B cell (primary cell): ENCODE data around the gene ARHGAP35. TPM values are rescaled to one million over a fixed set of nuclear protein-coding genes. Genes with fewer than 3 reads are reported as not detected.

ENCODE experiments used
- ATAC-seq: fragments of 200-7000 bp; cut with Tn5 transposase; one replicate; pipeline ENCODE4 v1.10.0; 2021; ENCODE audit warnings: low read depth, mild to moderate bottlenecking, moderate number of reproducible peaks, moderate library complexity
- CTCF ChIA-PET: fragments of 350-600 bp; sonication (Branson Sonifier 250); formaldehyde crosslinking; loops from one replicate; lab custom pipeline; 2021; ENCODE audit warnings: antibody characterized with exemption, inconsistent platforms; lab: Charles Lee
- POLR2A ChIA-PET: fragments of 350-600 bp; sonication (Branson Sonifier 250); formaldehyde crosslinking; loops from one replicate; lab custom pipeline; 2021; ENCODE audit warnings: antibody characterized with exemption; lab: Charles Lee
- DNase-seq: peaks from one replicate; pipeline ENCODE4 v3.0.0; 2013
- H2AFZ ChIP-seq: 2 replicates; pipeline ENCODE4 v1.6.1; 2012; ENCODE audit warnings: mild to moderate bottlenecking, low read depth, low read length; ENCODE audit not compliant: insufficient read depth, poor library complexity, severe bottlenecking
- H3K27ac ChIP-seq, 2 donors: 1 replicate in 1 of 2; 2 replicates in 1 of 2; pipeline ENCODE4 v1.5.1; 2012 to 2013; ENCODE audit warnings: low read length in 2 of 2, mild to moderate bottlenecking in 2 of 2, moderate library complexity in 1 of 2
- H3K27me3 ChIP-seq, 4 experiments: fragments of 200-600 bp in 1 of 4; sonication (generic) in 1 of 4; replicated peaks in 1 of 4; 1 replicate in 2 of 4; 2 replicates in 2 of 4; pipeline versions ENCODE4 v1.6.1 to v1.7.0; 2013 to 2016; ENCODE audit warnings: low read length in 3 of 4, mild to moderate bottlenecking in 2 of 4, mixed read lengths in 1 of 4, moderate library complexity in 1 of 4; ENCODE audit not compliant: insufficient read depth in 4 of 4, control insufficient read depth in 3 of 4; ENCODE audit errors: control extremely low read depth in 1 of 4
- H3K36me3 ChIP-seq, 2 experiments: replicated peaks in 1 of 2; 1 replicate in 1 of 2; 2 replicates in 1 of 2; pipeline versions ENCODE4 v1.6.1 to v1.7.1; 2013; ENCODE audit warnings: low read length in 1 of 2; ENCODE audit not compliant: insufficient read depth in 2 of 2, control insufficient read depth in 1 of 2; ENCODE audit errors: control extremely low read depth in 1 of 2, extremely low read depth in 1 of 2
- H3K4me1 ChIP-seq, 2 donors: fragments of 200-600 bp in 1 of 2; sonication (generic) in 1 of 2; 1 replicate in 1 of 2; 2 replicates in 1 of 2; pipeline versions ENCODE4 v1.5.1 to v1.6.1; 2013 to 2017; ENCODE audit warnings: low read length in 2 of 2; ENCODE audit not compliant: control insufficient read depth in 2 of 2, insufficient read depth in 2 of 2
- H3K4me2 ChIP-seq: replicated peaks from 2 replicates; pipeline ENCODE3; 2012; ENCODE audit warnings: mild to moderate bottlenecking, low read depth, low read length; ENCODE audit not compliant: poor library complexity, severe bottlenecking
- H3K4me3 ChIP-seq, 5 experiments: fragments of 200-600 bp in 1 of 5; sonication (generic) in 1 of 5; 1 replicate in 3 of 5; 2 replicates in 2 of 5; pipeline versions ENCODE4 v1.5.1 to v1.7.0; 2011 to 2016; ENCODE audit warnings: low read length in 4 of 5, mild to moderate bottlenecking in 4 of 5, low read depth in 2 of 5, control low read depth in 1 of 5, moderate library complexity in 1 of 5; ENCODE audit not compliant: insufficient read depth in 1 of 5; ENCODE audit errors: control extremely low read depth in 1 of 5, extremely low read depth in 1 of 5
- H3K79me2 ChIP-seq: fragments of 200-600 bp; sonication (generic); one replicate; pipeline ENCODE4 v1.6.0; 2016; ENCODE audit warnings: low read length; ENCODE audit not compliant: control insufficient read depth, insufficient read depth
- H3K9ac ChIP-seq: fragments of 200-600 bp; sonication (generic); 2 replicates; pipeline ENCODE4 v1.6.1; 2017; ENCODE audit warnings: mild to moderate bottlenecking, low read length, moderate library complexity
- H3K9me3 ChIP-seq, 3 donors: one replicate each; pipeline versions ENCODE4 v1.6.1 to v1.7.1; 2013; ENCODE audit warnings: low read length in 2 of 3; ENCODE audit not compliant: control insufficient read depth in 2 of 3, insufficient read depth in 1 of 3; ENCODE audit errors: control extremely low read depth in 1 of 3
- H4K20me1 ChIP-seq: 2 replicates; pipeline ENCODE4 v1.6.0; 2012; ENCODE audit warnings: mild to moderate bottlenecking, low read length; ENCODE audit not compliant: insufficient read depth, control insufficient read depth, poor library complexity, severe bottlenecking
- H3K27ac Mint-ChIP-seq: one replicate; pipeline ENCODE4 v1.8.0; 2021; ENCODE audit warnings: mixed read lengths
- H3K27me3 Mint-ChIP-seq: one replicate; pipeline ENCODE4 v1.8.0; 2021; ENCODE audit warnings: mixed read lengths
- H3K4me1 Mint-ChIP-seq: one replicate; pipeline ENCODE4 v1.8.0; 2021; ENCODE audit warnings: mixed read lengths
- H3K4me3 Mint-ChIP-seq: one replicate; pipeline ENCODE4 v1.8.0; 2021; ENCODE audit warnings: mixed read lengths
- H3K9me3 Mint-ChIP-seq: one replicate; pipeline ENCODE4 v1.8.0; 2022; ENCODE audit warnings: mixed read lengths; ENCODE audit not compliant: insufficient read depth
- CTCF ChIP-seq: fragments of 200-600 bp; IDR thresholded peaks from one replicate; pipeline ENCODE4 v1.8.0; 2022; ENCODE audit warnings: antibody characterized with exemption, mild to moderate bottlenecking
- EZH2 ChIP-seq: IDR thresholded peaks from 2 replicates; pipeline ENCODE4 v1.6.1; 2012; ENCODE audit warnings: borderline replicate concordance, low read depth, mild to moderate bottlenecking, moderate library complexity, low read length; ENCODE audit not compliant: insufficient read depth, poor library complexity, severe bottlenecking
- WGBS: methylation state at CpG from one replicate; pipeline ENCODE4 v1.1.5; 2013; ENCODE audit warnings: missing lambda C conversion rate; ENCODE audit not compliant: insufficient coverage; 5-methylcytosine and 5-hydroxymethylcytosine counted together
- intact Hi-C: fragments of 100-400 bp; cut with micrococcal nuclease; formaldehyde crosslinking; loops from one replicate; pipeline ENCODE4 v1.10.0; 2022
- polyA plus RNA-seq: library from polyadenylated mRNA; depleted of rRNA; stranded (reverse); fragments of >200 nt; gene quantifications from 2 replicates; pipeline ENCODE4 v1.2.3, GENCODE V29; 2012
- total RNA-seq, 2 donors: library from RNA; stranded (reverse); fragments of 120-200 nt in 1 of 2; gene quantifications; 1 replicate in 1 of 2; 2 replicates in 1 of 2; pipeline versions ENCODE4 v1.2.3 to v1.2.4, GENCODE V29; 2013 to 2022

Gene ARHGAP35
- total and polyA plus RNA-seq, 2 donors (not counting 1 experiment from before 2014, with no cell fraction given): 9.6 to 31.3 TPM

DNA sequence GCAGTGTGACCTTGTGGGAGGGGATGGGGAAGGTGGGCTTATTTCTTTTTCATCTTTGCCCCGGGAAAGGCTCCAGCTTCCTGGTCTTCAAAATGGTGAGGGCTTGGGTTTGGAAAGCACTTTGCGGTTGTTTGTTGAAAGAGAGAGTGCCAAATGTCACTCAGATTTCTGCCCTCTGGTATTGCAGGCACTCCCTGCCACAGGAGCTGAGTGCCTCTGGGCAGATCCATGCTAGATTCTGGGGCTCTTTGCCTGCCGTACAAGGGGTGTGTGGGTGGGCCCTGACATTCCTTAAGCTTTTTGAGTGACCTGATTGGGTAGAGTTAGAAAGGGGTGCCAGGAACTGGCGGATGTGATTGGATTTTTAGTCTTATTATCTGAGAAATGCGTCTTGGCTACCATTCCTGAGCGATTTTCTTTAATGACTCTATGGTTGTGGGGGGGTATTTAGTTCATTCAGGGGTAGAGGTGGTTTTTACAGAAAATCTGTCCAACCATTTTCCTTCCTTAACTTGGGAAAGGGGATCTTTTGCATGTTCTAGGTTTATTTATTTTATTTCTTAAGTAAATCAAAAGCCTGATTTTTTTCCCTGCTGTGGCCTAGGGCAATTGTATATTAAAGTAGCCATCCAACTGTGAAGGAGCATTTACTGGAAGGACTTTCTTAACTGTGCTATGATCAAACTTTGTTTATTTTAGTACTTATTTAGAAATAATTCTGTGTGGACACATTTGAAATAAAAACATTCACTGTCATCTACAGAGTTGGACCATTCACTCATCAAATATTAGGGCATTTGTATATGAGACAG, 3.2 kb downstream of the ARHGAP35 start:
- no peak overlapping the region for H3K27ac ChIP-seq
- peaks cover 26 to 30% of the 10 kb centered on the region in 2 donors for H3K4me1 ChIP-seq
- peaks cover 71% of the 10 kb centered on the region for H3K79me2 ChIP-seq
- H3K9me3 Mint-ChIP-seq: peaks cover 2% of the 10 kb centered on the region
- no peak overlapping the region for H3K27ac Mint-ChIP-seq
- DNase-seq (no peak), ATAC-seq (no peak)
- ChIA-PET CTCF (interaction anchor here (1.4 kb wide), 1 partner anchor 149 kb away, joined by 4 read pairs; no protein-coding TSS in a partner anchor), POLR2A (interaction anchor here (0.6 kb wide), 1 partner anchor 266 kb away, joined by 4 read pairs; no protein-coding TSS in a partner anchor)
- no peak overlapping the region for H3K4me3 ChIP-seq
- H3K4me1 Mint-ChIP-seq: peaks cover 34% of the 10 kb centered on the region
- H3K27me3 Mint-ChIP-seq: no peaks in the 10 kb centered on the region
- 100% methylated on average over 3 of the region's 6 CpGs for WGBS
- H4K20me1 ChIP-seq: peaks cover 30% of the 10 kb centered on the region
- H3K9me3 ChIP-seq: peaks cover 0 to 5% (median 0%) of the 10 kb centered on the region in 3 donors
- TF ChIP-seq EZH2 (no peak), CTCF (no peak)
- H3K36me3 ChIP-seq: no peaks in the 10 kb centered on the region
- no peak overlapping the region for H2AFZ ChIP-seq
- H3K4me2 ChIP-seq: peak overlapping the region; percentile 90
- intact Hi-C loops: loop anchor here (5.0 to 10.0 kb wide), 2 partner anchors 268 to 391 kb away; partner anchors contain the start of genes CCDC9 and SAE1
- no peak overlapping the region for H3K4me3 Mint-ChIP-seq
- H3K27me3 ChIP-seq: no peaks in the 10 kb centered on the region
- no peak overlapping the region for H3K9ac ChIP-seq
